Measurements from ENCODE around the gene PLEKHM2. TPM values are rescaled to one million over a fixed set of nuclear protein-coding genes. Genes with fewer than 3 reads are reported as not detected.

Gene PLEKHM2
- total and polyA plus RNA-seq, 2 of the 8 experiments (the other 6 are each of a cell fraction or from before 2014, with no cell fraction given) = 38.3 to 47.6 TPM

DNA sequence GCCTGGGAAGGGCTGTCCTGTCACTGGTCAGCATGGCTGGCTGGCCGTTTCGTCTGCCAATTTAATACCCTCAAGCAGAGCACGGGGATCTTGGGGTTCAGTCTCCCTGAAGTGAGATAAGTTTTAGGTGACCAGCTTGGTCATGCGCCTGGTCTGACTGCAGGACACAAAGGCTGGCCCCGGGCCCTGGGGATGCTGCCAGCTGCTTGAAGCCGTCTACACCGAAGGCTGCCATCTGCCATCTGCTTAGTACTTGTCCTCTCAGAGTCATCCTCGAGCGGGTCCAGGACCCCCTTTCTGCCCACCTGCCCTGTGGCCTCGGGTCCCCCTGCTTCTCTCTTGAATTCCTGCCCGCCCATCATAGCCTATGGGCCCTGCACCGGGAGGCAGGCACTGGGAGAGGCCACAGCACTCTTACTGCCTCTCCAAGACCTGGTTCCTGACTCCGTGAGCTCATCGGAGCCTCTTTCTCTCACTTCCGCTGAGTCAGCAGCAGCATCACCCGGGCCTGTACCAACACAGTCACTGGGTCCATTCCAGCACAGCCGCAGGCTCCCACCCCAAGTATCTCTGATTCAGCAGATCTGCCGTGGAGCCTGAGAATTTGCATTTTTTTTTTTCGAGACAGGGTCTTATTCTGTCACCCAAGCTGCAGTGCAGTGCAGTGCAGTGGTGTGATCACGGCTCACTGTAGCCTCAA lies 81.5 kb downstream of the PLEKHM2 start:
- Histone ChIP-seq H3K23ac (ENCODE audit: insufficient read length) (no peak overlapping the region), H4K20me1 (replicated peaks in 1 of 2; ENCODE audit: control insufficient read depth in 1 of 2, insufficient read depth in 2 of 2, low read length in 2 of 2) (peaks cover 10 to 19% of the 10 kb centered on the region in 2 experiments), H2AFZ (ENCODE audit: low read length) (no peak overlapping the region), H2AK5ac (ENCODE audit: low read depth, low read length) (no peak overlapping the region), H3K36me3 (ENCODE audit: control insufficient read depth in 2 of 4, insufficient read depth in 4 of 4, low read length in 3 of 4) (peaks cover 16 to 58% (median 32%) of the 10 kb centered on the region in 4 experiments), H3K56ac (replicated peaks; ENCODE audit: insufficient read length, low read depth, low read length) (no peak overlapping the region), H3K18ac (ENCODE audit: extremely low read depth, low read length) (no peak overlapping the region), H3K27ac (ENCODE audit: low read depth, low read length) (no peak overlapping the region), H2BK120ac (replicated peaks; ENCODE audit: low read depth, low read length) (no peak overlapping the region), H3K4ac (replicated peaks; ENCODE audit: insufficient read length, low read depth, low read length) (no peak overlapping the region), H3K4me1 (replicated peaks in 1 of 4; ENCODE audit: control insufficient read depth in 3 of 4, insufficient read depth in 4 of 4, low read length in 3 of 4) (peaks cover 0 to 5% (median 4%) of the 10 kb centered on the region in 4 experiments; a peak in 5 of 7 replicates), H4K8ac (ENCODE audit: extremely low read depth, insufficient read depth, low read length) (no peak overlapping the region), H3K23me2 (ENCODE audit: low read depth, low read length) (no peaks in the 10 kb centered on the region; the same call in 1 of the 2 replicates), H2BK5ac (ENCODE audit: low read depth, low read length) (no peak overlapping the region), H3K4me3 (ENCODE audit: extremely low read depth in 1 of 4, insufficient read depth in 2 of 4, low read depth in 3 of 4, low read length in 4 of 4) (no peak overlapping the region), H2BK15ac (ENCODE audit: low read length) (no peak overlapping the region), H3K27me3 (replicated peaks in 1 of 4; ENCODE audit: control insufficient read depth in 3 of 4, extremely low read depth in 1 of 4, insufficient read depth in 3 of 4, low read length in 3 of 4) (no peaks in the 10 kb centered on the region), H3K79me2 (ENCODE audit: control insufficient read depth in 1 of 2, insufficient read depth in 2 of 2, low read length in 2 of 2) (peaks cover 0 to 31% of the 10 kb centered on the region in 2 experiments; a peak in 2 of 4 replicates), H2BK20ac (ENCODE audit: low read length) (no peak overlapping the region), H2BK12ac (ENCODE audit: low read depth, low read length) (no peak overlapping the region), H4K5ac (ENCODE audit: insufficient read length, low read depth, low read length) (no peak overlapping the region), H3K79me1 (ENCODE audit: low read depth, low read length) (peaks cover 13% of the 10 kb centered on the region), H3K14ac (ENCODE audit: insufficient read length) (no peak overlapping the region), H3K9me3 (ENCODE audit: insufficient read depth in 2 of 2, low read depth in 1 of 2, low read length in 1 of 2) (no peaks in the 10 kb centered on the region), H3K9ac (replicated peaks in 1 of 4; ENCODE audit: extremely low read depth in 1 of 4, low read depth in 3 of 4, low read length in 3 of 4) (no peak overlapping the region), H4K91ac (replicated peaks; ENCODE audit: insufficient read length, low read length) (no peak overlapping the region), H3K4me2 (ENCODE audit: insufficient read depth in 1 of 2, low read depth in 2 of 2, low read length in 2 of 2) (no peak overlapping the region)
- TF ChIP-seq, protein P1, sequence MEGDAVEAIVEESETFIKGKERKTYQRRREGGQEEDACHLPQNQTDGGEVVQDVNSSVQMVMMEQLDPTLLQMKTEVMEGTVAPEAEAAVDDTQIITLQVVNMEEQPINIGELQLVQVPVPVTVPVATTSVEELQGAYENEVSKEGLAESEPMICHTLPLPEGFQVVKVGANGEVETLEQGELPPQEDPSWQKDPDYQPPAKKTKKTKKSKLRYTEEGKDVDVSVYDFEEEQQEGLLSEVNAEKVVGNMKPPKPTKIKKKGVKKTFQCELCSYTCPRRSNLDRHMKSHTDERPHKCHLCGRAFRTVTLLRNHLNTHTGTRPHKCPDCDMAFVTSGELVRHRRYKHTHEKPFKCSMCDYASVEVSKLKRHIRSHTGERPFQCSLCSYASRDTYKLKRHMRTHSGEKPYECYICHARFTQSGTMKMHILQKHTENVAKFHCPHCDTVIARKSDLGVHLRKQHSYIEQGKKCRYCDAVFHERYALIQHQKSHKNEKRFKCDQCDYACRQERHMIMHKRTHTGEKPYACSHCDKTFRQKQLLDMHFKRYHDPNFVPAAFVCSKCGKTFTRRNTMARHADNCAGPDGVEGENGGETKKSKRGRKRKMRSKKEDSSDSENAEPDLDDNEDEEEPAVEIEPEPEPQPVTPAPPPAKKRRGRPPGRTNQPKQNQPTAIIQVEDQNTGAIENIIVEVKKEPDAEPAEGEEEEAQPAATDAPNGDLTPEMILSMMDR (IDR thresholded peaks at IDR 0.05; ENCODE audit: control extremely low read depth in 1 of 3, insufficient read depth in 1 of 3, low read depth in 1 of 3, low read length in 3 of 3) = no peak
- TF ChIP-seq MAFK (IDR thresholded peaks at IDR 0.05; ENCODE audit: low read depth, low read length) (peak; percentile 76), BCL11A (IDR thresholded peaks at IDR 0.05; ENCODE audit: low read depth in 2 of 2, low read length in 2 of 2) (no peak)
- WGBS, 2 experiments (ENCODE audit: extremely low coverage in 1 of 2, insufficient coverage in 1 of 2, insufficient read length in 1 of 2, insufficient replicate concordance in 2 of 2, low coverage in 1 of 2, low lambda C conversion rate in 2 of 2, missing lambda C conversion rate in 1 of 2) = 91% methylated on average over 20 of the region's 20 CpGs; no CpG with 5 or more reads in 1 of the 2 experiments
- POLR2A ChIA-PET (ENCODE audit: partially characterized antibody) = interaction anchor here (0.6 to 4.9 kb wide), 8 partner anchors 10 to 611 kb away, joined by 3 to 33 read pairs (median 3); no protein-coding TSS in a partner anchor
- no peak for FAIRE-seq
- no peak for DNase-seq (ENCODE audit: low read depth in 1 of 2, low spot score in 2 of 2)
- CTCF ChIA-PET (ENCODE audit: partially characterized antibody) = interaction anchor here (0.6 kb wide), 3 partner anchors 50 to 434 kb away, joined by 3 to 4 read pairs (median 3); no protein-coding TSS in a partner anchor

Measured in H1 (cell line).